Thyroid gland (tissue), 4 donors: Measurements from ENCODE around the gene CLMN. TPM values are rescaled to one million over a fixed set of nuclear protein-coding genes. Genes with fewer than 3 reads are reported as not detected.

ENCODE experiments used
- DNase-seq, 2 donors: peaks; one replicate each; pipeline ENCODE4 v3.0.0-alpha.2; 2019
- H3K27ac ChIP-seq, 3 donors: fragments of 200-600 bp; sonication (generic); 1 replicate in 2 of 3; 2 replicates in 1 of 3; pipeline ENCODE4 v1.5.1; 2016 to 2019; ENCODE audit warnings: mild to moderate bottlenecking in 1 of 3, moderate library complexity in 1 of 3
- H3K27me3 ChIP-seq: fragments of 200-600 bp; sonication (generic); one replicate; pipeline ENCODE4 v1.5.1; 2019
- H3K36me3 ChIP-seq, 2 donors: fragments of 200-600 bp; sonication (generic); one replicate each; pipeline ENCODE4 v1.5.1; 2016 to 2019
- H3K4me1 ChIP-seq, 2 donors: fragments of 200-600 bp; sonication (generic); one replicate each; pipeline ENCODE4 v1.5.1; 2017 to 2019
- H3K4me3 ChIP-seq, 3 donors: fragments of 200-600 bp; sonication (generic); replicated peaks in 1 of 3; 1 replicate in 2 of 3; 2 replicates in 1 of 3; pipeline ENCODE4 v1.5.1; 2016; ENCODE audit warnings: mild to moderate bottlenecking in 1 of 3
- H3K9me3 ChIP-seq: fragments of 200-600 bp; sonication (generic); one replicate; pipeline ENCODE4 v1.5.1; 2017
- POLR2A ChIP-seq, 2 donors: fragments of 450-650 bp; IDR thresholded peaks; one replicate each; pipeline ENCODE4 v1.6.1; 2017; ENCODE audit warnings: antibody characterized with exemption in 2 of 2, mild to moderate bottlenecking in 2 of 2, moderate library complexity in 1 of 2
- WGBS, 2 donors: methylation state at CpG; one replicate each; pipeline ENCODE4 v1.1.5; 2017; 5-methylcytosine and 5-hydroxymethylcytosine counted together
- intact Hi-C: fragments of 100-400 bp; cut with DNase I; formaldehyde crosslinking; loops from one replicate; pipeline ENCODE4 v1.15.1; 2023
- total RNA-seq, 4 donors: library from RNA; depleted of rRNA; stranded (reverse); fragments of >200 nt; gene quantifications; one replicate each; pipeline ENCODE4 v1.2.3, GENCODE V29; 2016
- TF ChIP-seq, protein P1 (sequence below), 6 experiments: fragments of 200-600 bp in 3 of 6; fragments of 450-650 bp in 3 of 6; sonication (generic) in 3 of 6; IDR thresholded peaks; one replicate each; pipeline ENCODE4 v1.5.1; 2016 to 2019; ENCODE audit warnings: antibody characterized with exemption in 6 of 6, mild to moderate bottlenecking in 2 of 6, inconsistent platforms in 1 of 6, moderate library complexity in 1 of 6

The CLMN gene
- total RNA-seq, 4 donors from 2014 or later: 15.3 to 29.9 (median 17.8) TPM

DNA sequence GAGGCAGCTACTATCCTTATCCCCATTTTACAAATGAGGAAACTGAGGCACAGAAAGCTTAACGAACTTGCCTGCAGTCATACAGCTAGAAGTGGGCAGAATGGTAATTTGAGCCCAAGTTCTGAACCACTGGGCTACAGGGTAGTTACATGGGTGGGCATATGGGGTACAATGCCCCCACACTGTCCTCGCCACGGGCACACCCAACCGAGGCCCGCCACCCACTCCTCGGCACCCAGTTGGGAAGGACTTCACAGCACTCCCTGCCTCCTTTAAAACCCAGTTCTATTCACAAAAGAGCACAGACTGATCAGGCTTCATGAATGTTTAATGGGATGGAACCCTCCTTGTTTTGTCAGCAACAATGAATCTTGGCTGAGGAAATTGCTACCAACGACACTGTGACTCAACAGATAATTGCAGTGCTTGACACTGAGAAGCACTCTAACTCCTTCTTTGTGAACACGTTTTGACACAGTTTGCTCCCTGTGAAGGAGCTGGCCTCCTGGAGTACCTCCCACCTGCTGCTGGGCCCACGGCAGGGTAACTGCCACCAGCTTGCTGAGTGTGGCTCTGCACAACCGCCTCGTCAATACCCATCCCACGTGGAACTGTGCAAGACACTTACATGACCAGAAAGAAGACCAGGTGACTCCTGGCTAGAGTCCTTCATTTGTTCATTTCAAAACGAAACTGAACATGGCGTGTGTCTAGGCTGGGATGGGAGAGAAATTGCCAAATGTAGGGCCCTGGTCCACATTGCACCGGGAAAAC, 63.5 kb downstream of the CLMN start:
- TF ChIP-seq, protein P1, sequence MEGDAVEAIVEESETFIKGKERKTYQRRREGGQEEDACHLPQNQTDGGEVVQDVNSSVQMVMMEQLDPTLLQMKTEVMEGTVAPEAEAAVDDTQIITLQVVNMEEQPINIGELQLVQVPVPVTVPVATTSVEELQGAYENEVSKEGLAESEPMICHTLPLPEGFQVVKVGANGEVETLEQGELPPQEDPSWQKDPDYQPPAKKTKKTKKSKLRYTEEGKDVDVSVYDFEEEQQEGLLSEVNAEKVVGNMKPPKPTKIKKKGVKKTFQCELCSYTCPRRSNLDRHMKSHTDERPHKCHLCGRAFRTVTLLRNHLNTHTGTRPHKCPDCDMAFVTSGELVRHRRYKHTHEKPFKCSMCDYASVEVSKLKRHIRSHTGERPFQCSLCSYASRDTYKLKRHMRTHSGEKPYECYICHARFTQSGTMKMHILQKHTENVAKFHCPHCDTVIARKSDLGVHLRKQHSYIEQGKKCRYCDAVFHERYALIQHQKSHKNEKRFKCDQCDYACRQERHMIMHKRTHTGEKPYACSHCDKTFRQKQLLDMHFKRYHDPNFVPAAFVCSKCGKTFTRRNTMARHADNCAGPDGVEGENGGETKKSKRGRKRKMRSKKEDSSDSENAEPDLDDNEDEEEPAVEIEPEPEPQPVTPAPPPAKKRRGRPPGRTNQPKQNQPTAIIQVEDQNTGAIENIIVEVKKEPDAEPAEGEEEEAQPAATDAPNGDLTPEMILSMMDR (IDR thresholded peaks at IDR 0.05): no peak
- TF ChIP-seq POLR2A (IDR thresholded peaks at IDR 0.05): no peak
- Histone ChIP-seq H3K9me3 (no peaks in the 10 kb centered on the region), H3K27me3 (no peaks in the 10 kb centered on the region), H3K27ac (peak overlapping the region in 2 of 3 donors; percentile 93 to 95), H3K4me3 (no peak overlapping the region), H3K36me3 (no peaks in the 10 kb centered on the region), H3K4me1 (peaks cover 19 to 49% of the 10 kb centered on the region in 2 donors)
- peak; percentile 82 to 84 for DNase-seq
- WGBS, 2 donors: 40 to 42% methylated on average over 15 of the region's 15 CpGs
- intact Hi-C loops: no loop called here

DNA sequence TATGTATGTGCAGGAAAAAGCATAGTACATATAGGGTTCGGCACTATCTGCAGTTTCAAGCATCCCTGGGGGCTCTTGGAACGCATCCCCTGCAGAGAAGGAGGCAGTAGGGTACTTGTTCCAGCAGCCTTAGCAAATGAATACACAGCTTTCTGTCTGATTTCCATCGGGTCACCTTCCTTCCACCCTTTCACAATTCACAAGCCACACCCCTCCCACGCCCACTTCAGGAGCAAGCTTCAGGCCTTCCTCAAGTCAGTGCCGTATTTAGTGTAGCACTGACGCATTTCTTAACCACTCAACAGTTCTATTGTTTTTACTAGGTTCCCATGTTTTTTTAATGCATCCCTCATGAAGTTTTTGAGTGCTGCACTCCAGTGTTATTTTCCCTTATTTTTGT, 64.2 kb downstream of the CLMN start:
- no peaks in the 10 kb centered on the region for H3K9me3 ChIP-seq
- H3K27me3 ChIP-seq: no peaks in the 10 kb centered on the region
- no peaks in the 10 kb centered on the region for H3K36me3 ChIP-seq
- peak in 1 of 2 donors; percentile 24 for TF ChIP-seq POLR2A (IDR thresholded peaks at IDR 0.05)
- TF ChIP-seq, protein P1 (IDR thresholded peaks at IDR 0.05): no peak
- H3K4me1 ChIP-seq: peaks cover 15 to 53% of the 10 kb centered on the region in 2 donors
- no peak overlapping the region for H3K4me3 ChIP-seq
- intact Hi-C loops: no loop called here
- H3K27ac ChIP-seq: peak overlapping the region in 2 of 3 donors; percentile 93 to 95
- DNase-seq: peak; percentile 98
- 13 to 14% methylated on average over 6 of the region's 6 CpGs for WGBS, 2 donors

DNA sequence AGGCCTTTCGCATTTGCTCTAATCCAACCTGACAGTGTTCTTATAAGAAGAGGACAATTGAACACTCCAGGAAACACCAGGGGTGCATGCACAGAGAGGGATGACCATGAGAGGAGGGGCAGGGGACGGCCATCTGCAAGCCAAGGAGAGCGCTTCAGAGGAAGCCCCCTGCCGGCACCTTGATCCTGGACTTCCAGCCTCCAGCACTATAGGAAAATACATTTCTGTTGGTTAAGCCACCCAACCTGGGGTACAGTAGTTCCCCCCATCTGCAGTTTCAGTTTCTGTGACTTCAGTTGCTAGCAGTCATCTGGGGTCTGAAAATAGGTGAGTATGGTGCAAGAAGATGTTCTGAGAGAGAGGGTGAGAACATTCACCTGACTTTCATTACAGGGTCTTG, 64.7 kb downstream of the CLMN start:
- 82 to 97% methylated on average over 3 to 4 of the region's 4 CpGs for WGBS, 2 donors
- TF ChIP-seq POLR2A (IDR thresholded peaks at IDR 0.05): no peak
- TF ChIP-seq, protein P1 (IDR thresholded peaks at IDR 0.05): no peak
- peaks cover 17 to 58% of the 10 kb centered on the region in 2 donors for H3K4me1 ChIP-seq
- H3K9me3 ChIP-seq: no peaks in the 10 kb centered on the region
- DNase-seq: no peak
- H3K4me3 ChIP-seq: no peak overlapping the region
- H3K36me3 ChIP-seq: no peaks in the 10 kb centered on the region
- no peaks in the 10 kb centered on the region for H3K27me3 ChIP-seq
- intact Hi-C loops: no loop called here
- peak overlapping the region in 1 of 3 donors; percentile 93 for H3K27ac ChIP-seq

DNA sequence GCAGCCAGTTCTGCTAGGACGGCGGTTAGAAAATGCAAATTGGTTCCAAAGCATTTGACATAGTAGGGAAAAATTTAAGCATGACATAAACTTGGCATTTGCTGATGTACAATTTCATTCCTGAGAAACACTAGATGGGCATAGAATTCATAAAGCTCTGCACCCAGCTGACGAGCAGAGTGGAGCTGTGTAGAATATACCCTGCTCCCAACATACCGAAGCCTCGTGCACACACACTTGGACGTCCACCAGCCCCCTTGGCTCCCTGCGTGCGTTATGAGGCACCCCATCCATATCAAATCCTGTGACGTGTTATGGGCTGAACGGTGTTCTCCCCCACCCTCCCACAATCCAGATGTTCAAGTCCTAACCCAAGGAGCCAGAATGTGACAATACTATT, 65.4 kb downstream of the CLMN start:
- 82 to 91% methylated on average over 10 of the region's 10 CpGs for WGBS, 2 donors
- Histone ChIP-seq H3K9me3 (no peaks in the 10 kb centered on the region), H3K27ac (no peak overlapping the region), H3K4me3 (no peak overlapping the region), H3K4me1 (peaks cover 24 to 60% of the 10 kb centered on the region in 2 donors), H3K27me3 (no peaks in the 10 kb centered on the region), H3K36me3 (no peaks in the 10 kb centered on the region)
- TF ChIP-seq POLR2A (IDR thresholded peaks at IDR 0.05): no peak
- TF ChIP-seq, protein P1 (IDR thresholded peaks at IDR 0.05): no peak
- intact Hi-C loops: no loop called here
- DNase-seq: no peak

DNA sequence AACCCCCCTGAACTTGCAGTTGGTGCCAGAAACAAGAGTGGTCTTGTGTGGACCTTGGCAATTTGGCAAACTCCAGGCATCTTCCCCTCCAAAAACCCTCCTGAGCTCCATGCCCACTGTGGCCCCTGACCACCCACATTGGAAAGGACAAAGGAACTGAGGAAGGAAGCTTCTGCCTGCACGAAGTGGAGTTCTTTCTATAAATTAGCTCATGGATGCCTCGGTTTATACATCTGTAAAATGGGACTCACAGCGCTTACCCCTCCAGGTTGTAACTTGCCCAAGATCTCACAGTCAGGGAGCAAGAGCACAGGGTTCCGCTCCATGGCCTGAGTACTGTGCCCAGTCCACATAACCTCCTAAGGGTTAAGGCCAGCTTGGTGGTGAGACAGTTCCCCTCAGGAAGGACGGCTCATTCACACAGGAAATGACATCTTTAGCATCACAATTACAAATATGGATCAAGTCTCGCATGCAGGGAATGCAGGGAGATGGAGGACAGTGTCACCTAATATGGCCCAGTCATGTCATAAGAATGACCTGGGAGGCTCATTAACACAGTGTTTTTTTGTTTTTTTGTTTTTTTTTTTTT, 66.6 kb downstream of the CLMN start:
- Histone ChIP-seq H3K27ac (no peak overlapping the region), H3K4me3 (no peak overlapping the region), H3K9me3 (no peaks in the 10 kb centered on the region), H3K36me3 (no peaks in the 10 kb centered on the region), H3K4me1 (peaks cover 33 to 65% of the 10 kb centered on the region in 2 donors), H3K27me3 (no peaks in the 10 kb centered on the region)
- no peak for TF ChIP-seq POLR2A (IDR thresholded peaks at IDR 0.05)
- TF ChIP-seq, protein P1 (IDR thresholded peaks at IDR 0.05): no peak
- 87 to 91% methylated on average over 6 of the region's 6 CpGs for WGBS, 2 donors
- intact Hi-C loops: no loop called here
- DNase-seq: no peak
